OCI-LY7 (cell line): ENCODE results near the gene UBTFL1. TPM values are rescaled to one million over a fixed set of nuclear protein-coding genes. Genes with fewer than 3 reads are reported as not detected.

Experiments used
- BruUV-seq: library from RNA; stranded (reverse); fragments of 400-500 nt; replicated peaks from 2 replicates; lab custom pipeline; 2021; lab: Mats Ljungman, UMichigan
- CTCF ChIA-PET: fragments of 300-600 bp; sonication (Branson Sonifier 250); formaldehyde crosslinking; loops from one replicate; lab custom pipeline; 2022; ENCODE audit warnings: antibody characterized with exemption; ENCODE audit not compliant: unreplicated experiment; lab: Charles Lee
- POLR2A ChIA-PET: fragments of 300-600 bp; sonication (Branson Sonifier 250); formaldehyde crosslinking; loops from one replicate; lab custom pipeline; 2022; ENCODE audit warnings: antibody characterized with exemption; lab: Charles Lee
- DNase-seq: peaks from one replicate; pipeline ENCODE4 v3.0.0-alpha.2; 2015; ENCODE audit warnings: low spot score
- H2AFZ ChIP-seq: fragments of 200-600 bp; sonication (generic), shearing (Covaris generic); 2 replicates; pipeline ENCODE4 v1.6.1; 2014; ENCODE audit warnings: mild to moderate bottlenecking, antibody characterized with exemption, low read length, moderate library complexity
- H3K27ac ChIP-seq: fragments of 200-600 bp; sonication (generic); 2 replicates; pipeline ENCODE4 v1.5.1; 2014; ENCODE audit warnings: mixed run types, low read depth, mild to moderate bottlenecking, moderate library complexity, low read length, inconsistent platforms; ENCODE audit not compliant: poor library complexity, severe bottlenecking
- H3K36me3 ChIP-seq: fragments of 200-600 bp; sonication (generic); 2 replicates; pipeline ENCODE4 v1.6.1; 2014; ENCODE audit warnings: mild to moderate bottlenecking, antibody characterized with exemption, low read length, moderate library complexity, mixed read lengths; ENCODE audit not compliant: insufficient read depth
- H3K4me1 ChIP-seq: fragments of 200-600 bp; sonication (generic); 2 replicates; pipeline ENCODE4 v1.5.1; 2014; ENCODE audit warnings: mild to moderate bottlenecking, low read length; ENCODE audit not compliant: insufficient read depth, poor library complexity, severe bottlenecking
- H3K4me2 ChIP-seq: fragments of 200-600 bp; sonication (generic); 2 replicates; pipeline ENCODE4 v1.6.1; 2014; ENCODE audit warnings: mild to moderate bottlenecking, low read length
- H3K4me3 ChIP-seq: fragments of 200-600 bp; sonication (generic); 2 replicates; pipeline ENCODE4 v1.5.1; 2014; ENCODE audit warnings: mild to moderate bottlenecking, low read depth, low read length; ENCODE audit not compliant: poor library complexity, severe bottlenecking
- H3K79me2 ChIP-seq: fragments of 200-600 bp; sonication (generic); 2 replicates; pipeline ENCODE4 v1.6.1; 2016; ENCODE audit warnings: low read depth, mild to moderate bottlenecking, low read length, moderate library complexity, mixed read lengths; ENCODE audit not compliant: insufficient read depth
- H3K9me2 ChIP-seq: fragments of 200-600 bp; sonication (generic); 2 replicates; pipeline ENCODE4 v1.6.1; 2016; ENCODE audit warnings: mild to moderate bottlenecking, low read length, mixed read lengths; ENCODE audit not compliant: insufficient read depth
- H3K9me3 ChIP-seq: fragments of 200-600 bp; sonication (generic); 2 replicates; pipeline ENCODE4 v1.6.1; 2014; ENCODE audit warnings: mild to moderate bottlenecking, mixed run types, low read length, mixed read lengths
- H4K20me1 ChIP-seq: fragments of 200-600 bp; sonication (generic); 2 replicates; pipeline ENCODE4 v1.6.1; 2014; ENCODE audit warnings: mild to moderate bottlenecking, antibody characterized with exemption, low read length, moderate library complexity, mixed read lengths; ENCODE audit not compliant: insufficient read depth
- EZH2phosphoT487 ChIP-seq: fragments of 200-600 bp; sonication (generic); IDR thresholded peaks from 2 replicates; pipeline ENCODE4 v1.6.1; 2018; ENCODE audit warnings: low read depth, borderline replicate concordance, mild to moderate bottlenecking, mixed run types, antibody characterized with exemption, low read length, moderate library complexity, mixed read lengths
- intact Hi-C: fragments of 100-400 bp; cut with micrococcal nuclease; formaldehyde crosslinking; loops from one replicate; pipeline ENCODE4 v1.10.0; 2022; ENCODE audit not compliant: unreplicated experiment
- total RNA-seq, 2 experiments: library from RNA; depleted of rRNA in 1 of 2; stranded (reverse); fragments of >200 nt in 1 of 2; shearing (Covaris generic) in 1 of 2; gene quantifications; 2 replicates each; pipeline ENCODE4 v1.2.3, GENCODE V29; 2014 to 2022
- TF ChIP-seq, protein P1 (sequence below): fragments of 200-600 bp; sonication (generic); conservative IDR thresholded peaks from 2 replicates; pipeline ENCODE4 v1.5.1; 2014; ENCODE audit warnings: mild to moderate bottlenecking, antibody characterized with exemption, low read length, moderate library complexity, mixed read lengths

UBTFL1 gene
- total RNA-seq, 2 experiments from 2014 or later, result not detected

DNA sequence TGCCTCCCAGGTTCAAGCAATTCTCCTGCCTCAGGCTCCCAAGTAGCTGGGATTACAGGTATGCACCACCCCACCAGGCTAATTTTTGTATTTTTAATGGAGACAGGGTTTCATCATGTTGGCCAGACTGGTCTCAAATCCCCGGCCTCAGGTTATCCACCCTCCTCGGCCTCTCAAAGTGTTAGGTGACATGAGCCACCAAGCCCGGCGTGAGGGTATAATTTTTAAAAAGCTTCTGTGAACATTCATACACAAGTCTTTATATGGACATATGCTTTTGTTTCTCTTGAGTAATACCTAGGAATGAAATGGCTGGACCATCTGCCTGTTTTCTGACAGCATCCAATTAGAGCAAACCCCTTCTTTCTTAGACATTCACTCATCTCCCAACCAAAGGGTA lies 34.4 kb downstream of the UBTFL1 start:
- no peaks in the 10 kb centered on the region for H3K36me3 ChIP-seq
- BruUV-seq, result no TSS peak
- intact Hi-C loops, result no loop called here

DNA sequence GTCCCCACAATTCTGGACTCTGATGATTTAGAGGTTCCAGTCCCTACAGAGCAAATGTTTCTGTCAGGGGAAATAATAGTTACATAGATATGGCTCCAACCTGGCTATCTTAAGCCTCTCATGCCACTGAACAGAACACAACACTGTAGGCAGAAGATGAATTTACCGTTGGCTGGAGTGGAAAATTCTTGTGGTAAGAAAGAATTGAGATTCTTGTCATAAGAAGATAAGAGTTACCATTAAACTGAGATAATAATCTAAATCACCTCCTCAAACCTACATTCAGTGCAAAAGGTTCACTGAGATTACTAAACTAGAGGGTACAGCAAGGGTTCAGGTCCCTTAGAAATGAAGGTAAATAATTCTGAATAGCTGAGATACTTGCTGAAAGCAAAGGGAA lies 38.6 kb downstream of the UBTFL1 start:
- H3K36me3 ChIP-seq, result no peaks in the 10 kb centered on the region
- no peaks in the 10 kb centered on the region for H3K9me3 ChIP-seq
- no peaks in the 10 kb centered on the region for H4K20me1 ChIP-seq
- no peaks in the 10 kb centered on the region for H3K4me1 ChIP-seq
- no peak overlapping the region for H3K4me3 ChIP-seq
- BruUV-seq, result no TSS peak
- no peak for DNase-seq
- H3K79me2 ChIP-seq, result no peaks in the 10 kb centered on the region
- no peak overlapping the region for H3K27ac ChIP-seq
- no peak overlapping the region for H2AFZ ChIP-seq
- H3K9me2 ChIP-seq, result no peaks in the 10 kb centered on the region
- intact Hi-C loops, result no loop called here
- CTCF ChIA-PET, result no interaction called here
- H3K4me2 ChIP-seq, result no peak overlapping the region
- no peak for TF ChIP-seq EZH2phosphoT487
- TF ChIP-seq, protein P1, sequence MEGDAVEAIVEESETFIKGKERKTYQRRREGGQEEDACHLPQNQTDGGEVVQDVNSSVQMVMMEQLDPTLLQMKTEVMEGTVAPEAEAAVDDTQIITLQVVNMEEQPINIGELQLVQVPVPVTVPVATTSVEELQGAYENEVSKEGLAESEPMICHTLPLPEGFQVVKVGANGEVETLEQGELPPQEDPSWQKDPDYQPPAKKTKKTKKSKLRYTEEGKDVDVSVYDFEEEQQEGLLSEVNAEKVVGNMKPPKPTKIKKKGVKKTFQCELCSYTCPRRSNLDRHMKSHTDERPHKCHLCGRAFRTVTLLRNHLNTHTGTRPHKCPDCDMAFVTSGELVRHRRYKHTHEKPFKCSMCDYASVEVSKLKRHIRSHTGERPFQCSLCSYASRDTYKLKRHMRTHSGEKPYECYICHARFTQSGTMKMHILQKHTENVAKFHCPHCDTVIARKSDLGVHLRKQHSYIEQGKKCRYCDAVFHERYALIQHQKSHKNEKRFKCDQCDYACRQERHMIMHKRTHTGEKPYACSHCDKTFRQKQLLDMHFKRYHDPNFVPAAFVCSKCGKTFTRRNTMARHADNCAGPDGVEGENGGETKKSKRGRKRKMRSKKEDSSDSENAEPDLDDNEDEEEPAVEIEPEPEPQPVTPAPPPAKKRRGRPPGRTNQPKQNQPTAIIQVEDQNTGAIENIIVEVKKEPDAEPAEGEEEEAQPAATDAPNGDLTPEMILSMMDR, result no peak
- POLR2A ChIA-PET, result no interaction called here

More for the DNA sequence above, 34.4 kb downstream of the UBTFL1 start:
- Histone ChIP-seq H4K20me1 (no peaks in the 10 kb centered on the region), H3K9me3 (no peaks in the 10 kb centered on the region), H3K9me2 (no peaks in the 10 kb centered on the region), H3K4me3 (no peak overlapping the region), H3K27ac (no peak overlapping the region), H2AFZ (no peak overlapping the region), H3K79me2 (no peaks in the 10 kb centered on the region), H3K4me2 (no peak overlapping the region), H3K4me1 (no peaks in the 10 kb centered on the region)
- ChIA-PET POLR2A (no interaction called here), CTCF (no interaction called here)
- no peak for DNase-seq
- no peak for TF ChIP-seq EZH2phosphoT487
- TF ChIP-seq, protein P1, result no peak

DNA sequence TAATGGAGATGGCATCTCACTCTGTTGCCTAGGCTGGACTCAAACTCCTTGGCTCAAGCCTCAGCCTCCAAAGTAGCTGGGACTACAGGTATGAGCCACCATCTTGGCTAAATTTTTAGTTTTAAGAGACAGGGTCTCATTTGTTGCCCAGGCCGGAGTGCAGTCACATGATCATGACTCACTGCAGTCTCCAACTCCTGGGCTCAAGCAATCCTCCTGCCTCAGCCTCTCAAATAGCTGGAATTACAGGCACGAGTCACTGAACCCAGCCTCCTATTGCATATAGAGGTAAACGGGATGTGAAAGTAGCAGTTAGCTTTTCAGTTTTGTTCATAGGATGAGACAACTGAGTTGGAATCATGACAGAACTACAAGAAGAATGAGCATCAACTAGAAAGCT lies 39.2 kb downstream of the UBTFL1 start:
- POLR2A ChIA-PET, result no interaction called here
- Histone ChIP-seq H3K79me2 (no peaks in the 10 kb centered on the region), H3K4me2 (no peak overlapping the region), H3K9me2 (no peaks in the 10 kb centered on the region), H3K36me3 (no peaks in the 10 kb centered on the region), H4K20me1 (no peaks in the 10 kb centered on the region), H2AFZ (no peak overlapping the region), H3K9me3 (no peaks in the 10 kb centered on the region), H3K4me1 (no peaks in the 10 kb centered on the region), H3K4me3 (no peak overlapping the region), H3K27ac (no peak overlapping the region)
- TF ChIP-seq, protein P1, result no peak
- no peak for TF ChIP-seq EZH2phosphoT487
- intact Hi-C loops, result no loop called here
- DNase-seq, result no peak
- CTCF ChIA-PET, result no interaction called here
- BruUV-seq, result no TSS peak
